MM.1S (cell line): ENCODE results near the gene IFT172.

Experiments used
- DNase-seq: peaks from one replicate; pipeline ENCODE4 v3.0.0-alpha.2; 2015
- H2AFZ ChIP-seq: fragments of 300-600 bp; sonication (generic); 2 replicates; pipeline ENCODE4 v1.6.0; 2016; ENCODE audit warnings: antibody characterized with exemption, low read length
- H3F3A ChIP-seq: fragments of 300-600 bp; sonication (generic); 2 replicates; pipeline ENCODE4 v1.6.1; 2016; ENCODE audit warnings: mild to moderate bottlenecking, antibody characterized with exemption, low read length, moderate library complexity, mixed read lengths; ENCODE audit not compliant: insufficient read depth
- H3K27ac ChIP-seq: fragments of 300-600 bp; sonication (generic); 2 replicates; pipeline ENCODE4 v1.5.1; 2016; ENCODE audit warnings: mild to moderate bottlenecking, low read length
- H3K27me3 ChIP-seq: fragments of 300-600 bp; sonication (generic); replicated peaks from 2 replicates; pipeline ENCODE4 v1.6.0; 2016; ENCODE audit warnings: low read length; ENCODE audit not compliant: insufficient read depth
- H3K36me3 ChIP-seq: fragments of 300-600 bp; sonication (generic); replicated peaks from 2 replicates; pipeline ENCODE4 v1.6.1; 2016; ENCODE audit warnings: mild to moderate bottlenecking, low read length, mixed read lengths; ENCODE audit not compliant: insufficient read depth
- H3K4me1 ChIP-seq: fragments of 300-600 bp; sonication (generic); 2 replicates; pipeline ENCODE4 v1.6.1; 2016; ENCODE audit warnings: low read length, mixed read lengths
- H3K4me2 ChIP-seq: fragments of 300-600 bp; sonication (generic); 2 replicates; pipeline ENCODE4 v1.6.0; 2016; ENCODE audit warnings: low read depth, low read length
- H3K4me3 ChIP-seq: fragments of 300-600 bp; sonication (generic); 2 replicates; pipeline ENCODE4 v1.5.1; 2016; ENCODE audit warnings: low read length, mixed read lengths
- H3K79me2 ChIP-seq: fragments of 300-600 bp; sonication (generic); 2 replicates; pipeline ENCODE4 v1.6.1; 2016; ENCODE audit warnings: mixed run types, low read length, mixed read lengths
- H3K9ac ChIP-seq: fragments of 300-600 bp; sonication (generic); 2 replicates; pipeline ENCODE4 v1.6.1; 2016; ENCODE audit warnings: low read length, mixed read lengths
- H3K9me2 ChIP-seq: fragments of 300-600 bp; sonication (generic); replicated peaks from 2 replicates; pipeline ENCODE4 v1.6.1; 2016; ENCODE audit warnings: mild to moderate bottlenecking, low read length, mixed read lengths; ENCODE audit not compliant: insufficient read depth
- H3K9me3 ChIP-seq: fragments of 300-600 bp; sonication (generic); replicated peaks from 2 replicates; pipeline ENCODE4 v1.6.1; 2016; ENCODE audit warnings: mild to moderate bottlenecking, low read length, mixed read lengths; ENCODE audit not compliant: insufficient read depth
- H4K20me1 ChIP-seq: fragments of 300-600 bp; sonication (generic); 2 replicates; pipeline ENCODE4 v1.6.1; 2016; ENCODE audit warnings: mild to moderate bottlenecking, low read length, moderate library complexity, mixed read lengths; ENCODE audit not compliant: insufficient read depth
- CTCF ChIP-seq: fragments of 300-600 bp; sonication (generic); IDR thresholded peaks from 2 replicates; pipeline ENCODE4 v1.5.1; 2016; ENCODE audit warnings: antibody characterized with exemption, low read length, mixed read lengths
- EZH2 ChIP-seq: fragments of 300-600 bp; sonication (generic); optimal IDR thresholded peaks from 2 replicates; pipeline ENCODE3; 2017; ENCODE audit warnings: low read depth, mild to moderate bottlenecking, antibody characterized with exemption, low read length, mixed read lengths
- EZH2phosphoT487 ChIP-seq: fragments of 300-600 bp; sonication (generic); IDR thresholded peaks from 2 replicates; pipeline ENCODE4 v1.6.1; 2018; ENCODE audit warnings: antibody characterized with exemption, low read length

Gene IFT172

GRCh38 chr2:27400348-27401135 lies 89.0 kb downstream of the IFT172 start:
- Histone ChIP-seq H3K27ac (no peak overlapping the region), H4K20me1 (peaks cover 33% of the 10 kb centered on the region), H3K4me3 (no peak overlapping the region), H3K79me2 (peaks cover 98% of the 10 kb centered on the region), H3K9ac (no peak overlapping the region), H3F3A (no peaks in the 10 kb centered on the region), H3K9me3 (no peaks in the 10 kb centered on the region), H3K9me2 (no peaks in the 10 kb centered on the region), H3K4me1 (no peaks in the 10 kb centered on the region), H3K36me3 (peaks cover 2% of the 10 kb centered on the region; the same call in 1 of the 2 replicates), H2AFZ (no peak overlapping the region), H3K4me2 (no peak overlapping the region), H3K27me3 (no peaks in the 10 kb centered on the region)
- TF ChIP-seq EZH2 (no peak), CTCF (no peak), EZH2phosphoT487 (no peak)
- DNase-seq, result no peak

DNA sequence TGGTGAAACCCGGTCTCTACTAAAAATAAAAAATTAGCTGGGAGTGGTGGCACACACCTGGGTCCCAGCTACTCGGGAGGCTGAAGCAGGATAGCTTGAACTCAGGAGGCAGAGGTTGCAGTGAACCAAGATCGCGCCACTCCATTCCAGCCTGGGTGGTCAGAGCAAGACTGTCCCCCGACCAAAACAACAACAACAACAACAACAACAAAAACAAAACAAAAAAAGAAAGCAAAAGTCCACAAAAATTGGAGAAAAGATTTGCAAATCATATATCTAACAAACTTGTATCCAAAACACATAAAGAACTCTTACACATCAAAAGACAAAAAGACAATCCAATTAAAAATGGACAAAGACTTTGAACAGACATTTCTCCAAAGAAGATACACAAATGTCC lies 90.6 kb downstream of the IFT172 start:
- Histone ChIP-seq H3K9me2 (no peaks in the 10 kb centered on the region), H4K20me1 (peaks cover 31% of the 10 kb centered on the region), H3K4me1 (no peaks in the 10 kb centered on the region), H3K36me3 (peaks cover 2% of the 10 kb centered on the region; the same call in 1 of the 2 replicates), H3K79me2 (peaks cover 98% of the 10 kb centered on the region), H3K27ac (no peak overlapping the region), H2AFZ (no peak overlapping the region), H3K27me3 (no peaks in the 10 kb centered on the region), H3K9me3 (no peaks in the 10 kb centered on the region), H3K4me2 (no peak overlapping the region), H3K4me3 (no peak overlapping the region), H3K9ac (no peak overlapping the region), H3F3A (no peaks in the 10 kb centered on the region)
- no peak for TF ChIP-seq EZH2
- no peak for TF ChIP-seq CTCF
- no peak for TF ChIP-seq EZH2phosphoT487
- no peak for DNase-seq
